HG02884 (cell line): ENCODE data around the gene PPIF.

ENCODE experiments used
- ATAC-seq: cut with Tn5 transposase; IDR thresholded peaks from one replicate; pipeline ENCODE4 v1.9.1; 2021; ENCODE audit warnings: mild to moderate bottlenecking, moderate library complexity; ENCODE audit not compliant: unreplicated experiment

PPIF gene

DNA sequence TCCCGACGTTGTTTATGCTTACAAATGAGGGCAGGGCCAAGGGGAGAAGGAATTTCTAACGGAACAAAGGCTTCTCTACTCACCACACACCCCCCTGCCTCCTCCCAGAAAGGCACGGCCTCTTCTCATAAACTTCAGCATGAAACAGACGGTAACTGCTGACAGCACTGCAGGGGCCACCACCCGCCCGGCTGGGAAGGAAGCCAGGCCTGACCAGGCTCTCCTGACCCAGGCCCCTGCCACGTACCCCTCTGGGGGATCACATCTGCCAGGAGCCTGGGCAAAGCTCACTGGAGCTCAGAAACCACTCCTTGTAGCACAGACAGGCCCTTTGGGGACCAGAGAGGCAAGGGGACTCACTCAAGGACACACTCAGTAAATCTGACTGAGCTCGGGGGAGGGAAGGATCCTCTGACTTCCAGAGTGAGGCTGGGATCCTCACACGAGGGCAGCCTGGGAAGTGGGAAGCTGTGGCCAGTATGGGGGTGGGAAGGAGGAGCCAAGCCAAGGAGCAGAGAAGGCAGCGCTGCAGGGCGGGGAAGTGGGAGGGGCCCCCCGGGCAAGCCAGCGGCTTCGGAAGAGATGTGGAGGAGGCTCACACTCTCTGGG, 52.1 kb downstream of the PPIF start:
- ATAC-seq: no peak

DNA sequence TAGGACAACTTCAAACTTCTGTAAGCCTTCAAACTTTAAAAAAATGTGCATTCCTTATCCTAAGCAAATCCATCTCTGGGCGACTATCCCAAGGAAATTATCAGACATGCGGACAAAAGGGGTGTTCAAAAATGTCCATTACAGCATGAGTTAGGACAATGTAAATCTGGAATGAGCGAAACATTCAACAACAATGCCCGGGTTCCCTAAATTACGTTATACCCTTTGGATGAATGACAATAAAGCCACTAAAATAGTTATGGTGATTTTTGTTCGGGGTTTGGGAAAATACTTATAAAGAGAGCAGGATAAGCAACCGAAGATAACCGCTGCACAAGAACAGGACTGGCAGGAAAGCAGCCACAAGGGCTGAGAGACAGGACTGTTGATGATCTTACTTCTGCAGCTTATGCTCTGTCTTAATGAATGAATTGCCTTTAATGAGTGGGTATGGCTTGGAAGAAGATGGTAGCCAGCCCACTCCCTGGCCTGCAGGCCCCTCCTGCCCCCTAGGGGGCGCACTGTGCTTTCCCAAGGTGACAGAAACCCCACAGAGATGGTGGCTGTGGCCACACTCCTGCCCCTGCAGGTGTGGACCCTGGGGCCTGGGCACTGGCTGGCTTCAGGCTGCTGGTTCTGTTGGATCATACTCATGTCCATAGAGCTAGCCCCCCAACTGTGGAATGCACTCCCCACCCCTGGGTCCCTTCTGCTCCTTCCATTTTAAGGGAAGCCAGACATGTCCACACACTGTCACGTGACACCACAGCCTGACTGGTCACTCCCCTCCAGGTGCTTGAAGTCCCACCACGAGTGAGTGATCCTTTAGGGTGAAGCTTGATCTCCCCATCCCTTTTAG, 53.1 kb downstream of the PPIF start:
- no peak for ATAC-seq

DNA sequence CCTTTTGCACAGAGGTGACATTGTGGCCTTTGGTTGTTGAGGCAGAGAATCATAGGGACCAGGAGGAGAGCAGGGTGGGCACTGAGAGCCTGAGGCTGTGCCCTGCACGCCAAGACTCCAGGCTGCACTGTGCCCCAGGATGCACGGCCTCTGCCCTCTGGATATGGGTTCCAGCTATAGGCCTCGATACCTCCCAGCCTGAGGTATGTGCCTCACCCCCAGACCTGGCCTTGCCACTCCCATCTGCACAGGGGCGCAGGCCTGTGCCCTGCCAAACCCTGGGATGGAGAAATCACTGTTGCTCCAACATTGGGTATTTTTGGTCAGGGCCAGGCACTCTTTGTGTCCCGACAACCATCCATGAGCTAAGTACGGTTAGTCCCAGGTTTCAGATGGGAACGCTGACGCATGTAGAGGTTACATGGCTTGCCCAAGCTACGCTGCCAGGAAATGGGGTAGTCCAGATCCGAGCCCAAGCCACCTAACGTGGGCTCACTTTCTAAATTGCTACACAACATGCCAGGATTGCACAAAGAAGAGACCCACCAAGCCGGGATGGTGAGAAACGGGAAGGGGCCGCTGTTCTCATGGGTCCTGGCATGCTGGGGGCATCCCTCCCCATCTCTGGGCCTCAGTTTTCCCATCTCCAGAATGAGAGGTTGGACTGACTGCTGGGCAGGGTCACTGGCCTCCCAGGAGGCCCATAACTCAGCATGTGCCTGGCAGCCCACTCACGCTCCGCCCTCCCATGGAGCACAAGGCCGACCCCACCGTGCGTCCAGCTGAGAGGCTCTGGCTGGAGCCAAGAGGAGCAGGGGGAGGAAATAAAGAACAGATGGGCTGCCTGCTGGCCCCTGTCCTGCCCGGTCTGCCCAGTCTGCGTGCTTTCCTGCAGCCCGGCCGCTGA, 54.0 kb downstream of the PPIF start:
- no peak for ATAC-seq

DNA sequence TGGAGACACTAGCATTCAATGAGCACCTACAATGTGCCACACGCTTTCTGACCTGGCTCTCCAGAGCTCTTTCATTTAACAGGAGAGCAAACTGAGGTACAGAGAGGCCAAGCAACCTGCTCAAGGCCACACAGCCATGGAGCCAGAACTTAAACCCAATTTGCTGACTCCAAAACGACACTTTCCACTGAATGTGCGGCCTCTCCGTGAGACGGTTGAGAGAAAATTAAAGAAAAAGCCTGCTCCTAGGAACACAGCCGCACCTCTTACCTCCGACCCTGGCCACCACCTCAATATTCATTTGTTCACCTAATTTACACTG, 55.3 kb downstream of the PPIF start:
- no peak for ATAC-seq

DNA sequence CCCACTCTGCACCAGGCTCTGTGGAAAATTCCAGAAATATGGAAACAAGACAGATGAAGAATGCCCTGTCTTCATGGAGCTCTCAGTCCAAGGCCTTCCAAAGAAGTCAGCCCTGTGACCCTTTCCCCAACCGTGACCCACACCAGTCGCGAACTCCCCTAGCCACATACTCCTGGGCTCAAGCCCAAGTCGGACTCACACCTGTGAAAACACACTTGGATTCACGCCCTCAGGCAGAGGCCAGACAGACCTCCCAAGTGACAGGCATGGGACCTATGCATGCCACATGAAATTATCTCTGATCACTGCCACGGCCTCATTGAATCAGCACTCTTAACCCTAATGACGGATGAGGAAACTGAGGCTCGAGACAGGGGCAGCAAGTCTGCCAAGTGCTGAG, 55.7 kb downstream of the PPIF start:
- ATAC-seq: no peak

DNA sequence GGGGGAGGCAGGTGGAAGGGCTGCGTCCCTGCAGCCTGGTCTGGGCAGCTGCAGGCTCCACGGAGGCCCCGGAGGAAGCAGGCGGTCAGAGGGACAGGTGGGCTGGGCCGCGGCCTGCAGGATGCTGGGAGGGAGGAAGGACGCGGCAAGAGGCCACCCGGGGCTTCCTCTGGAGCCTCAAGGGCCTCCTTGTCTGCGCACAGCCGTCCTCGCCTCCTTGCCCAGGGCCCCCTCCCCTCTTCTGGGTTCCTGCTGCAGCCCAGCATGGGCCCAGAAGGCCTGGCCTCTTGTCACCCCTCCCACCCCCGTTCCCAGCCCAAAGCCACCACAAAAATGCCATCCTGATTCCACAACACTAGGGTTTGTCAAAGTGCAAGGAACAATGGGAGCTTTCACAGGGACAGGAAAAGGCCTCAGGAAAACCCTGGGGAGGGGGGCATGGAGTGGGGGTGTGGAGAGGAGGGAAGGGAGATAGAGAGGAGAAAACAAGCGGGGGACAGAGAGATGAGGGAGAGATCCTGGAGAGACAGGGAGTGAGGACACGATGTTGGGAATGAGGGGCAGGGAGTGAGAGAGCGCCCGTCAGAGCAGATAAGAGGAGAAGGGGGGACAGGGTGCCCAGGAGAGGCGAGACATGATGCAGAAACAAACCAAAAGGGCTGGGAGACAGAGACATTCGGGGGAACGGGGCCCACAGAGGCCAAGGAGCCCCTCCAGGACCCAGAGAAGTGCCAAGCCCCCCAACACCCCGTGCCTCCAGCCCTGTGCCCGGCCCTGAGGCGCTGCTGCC, 56.4 kb downstream of the PPIF start:
- no peak for ATAC-seq

DNA sequence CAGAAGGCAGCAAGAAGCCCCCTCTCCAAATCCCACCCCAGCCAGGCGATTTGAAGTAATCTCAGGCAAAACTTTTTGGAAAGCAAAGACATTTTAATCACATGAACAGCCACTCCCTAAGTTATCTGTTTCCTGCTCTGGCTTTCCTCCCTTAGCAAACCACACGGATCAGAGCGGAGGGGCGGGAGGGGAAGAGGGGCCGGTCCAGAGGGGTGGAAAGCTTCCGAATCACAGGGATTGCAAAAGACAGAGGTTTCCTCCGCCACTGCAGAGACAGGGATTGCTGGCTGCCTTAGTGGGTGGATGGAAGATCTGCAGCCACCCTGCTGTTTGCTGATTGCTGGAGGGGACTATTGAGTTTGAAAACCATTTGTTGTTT, 57.0 kb downstream of the PPIF start:
- no peak for ATAC-seq

DNA sequence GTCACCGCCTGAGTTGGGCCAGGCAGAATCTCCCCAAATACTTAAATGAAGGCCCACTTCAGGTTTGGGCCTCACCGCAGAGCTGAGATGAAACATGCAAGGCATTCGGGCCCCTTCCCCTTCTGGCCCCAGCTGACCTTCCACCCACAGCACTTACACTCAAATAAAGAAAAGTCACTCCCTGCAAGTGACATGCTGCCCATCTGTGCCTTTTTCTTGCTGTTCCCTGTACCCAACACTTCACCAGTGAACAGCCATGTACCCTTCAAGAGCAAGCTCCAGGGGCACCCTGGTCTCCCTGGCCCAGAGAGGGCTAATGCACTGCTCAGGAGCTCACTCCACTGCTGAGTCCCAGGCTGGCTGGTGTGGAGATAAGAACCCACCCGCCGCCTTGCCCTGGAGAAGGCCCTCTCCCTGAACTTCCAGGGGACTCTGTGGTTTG, 57.4 kb downstream of the PPIF start:
- ATAC-seq: no peak
